Mesendoderm (in vitro differentiated cells): ENCODE results near the gene ADORA1.

ENCODE experiments used
- DNase-seq: peaks from one replicate; pipeline ENCODE4 v3.0.0; 2013
- H2AK5ac ChIP-seq: 2 replicates; pipeline ENCODE4 v1.6.1; 2013; ENCODE audit warnings: low read length, inconsistent platforms
- H2BK120ac ChIP-seq: 2 replicates; pipeline ENCODE4 v1.6.1; 2013; ENCODE audit warnings: low read depth, mild to moderate bottlenecking, low read length, moderate library complexity, mixed read lengths
- H2BK15ac ChIP-seq: replicated peaks from 2 replicates; pipeline ENCODE4 v1.6.1; 2013; ENCODE audit warnings: low read depth, mild to moderate bottlenecking, moderate library complexity
- H2BK5ac ChIP-seq: 2 replicates; pipeline ENCODE4 v1.6.1; 2013; ENCODE audit warnings: low read length, inconsistent platforms
- H3K18ac ChIP-seq: 2 replicates; pipeline ENCODE4 v1.6.1; 2013; ENCODE audit warnings: mild to moderate bottlenecking, low read length, mixed read lengths
- H3K23ac ChIP-seq: one replicate; pipeline ENCODE4 v1.6.1; 2013; ENCODE audit warnings: low read length
- H3K27ac ChIP-seq: 2 replicates; pipeline ENCODE4 v1.5.1; 2013; ENCODE audit warnings: low read depth, mild to moderate bottlenecking, inconsistent platforms, low read length, moderate library complexity
- H3K27me3 ChIP-seq: 2 replicates; pipeline ENCODE4 v1.6.1; 2013; ENCODE audit warnings: low read length, control low read depth, mild to moderate bottlenecking, inconsistent platforms; ENCODE audit not compliant: insufficient read depth, poor library complexity
- H3K36me3 ChIP-seq: 2 replicates; pipeline ENCODE4 v1.6.1; 2013; ENCODE audit warnings: low read length, inconsistent platforms; ENCODE audit not compliant: control insufficient read depth, insufficient read depth
- H3K4ac ChIP-seq: one replicate; pipeline ENCODE4 v1.6.1; 2013; ENCODE audit warnings: low read depth, mild to moderate bottlenecking, low read length, moderate library complexity
- H3K4me1 ChIP-seq: 2 replicates; pipeline ENCODE4 v1.6.1; 2013; ENCODE audit warnings: low read depth, low read length, inconsistent platforms; ENCODE audit not compliant: control insufficient read depth
- H3K4me2 ChIP-seq: 2 replicates; pipeline ENCODE4 v1.6.1; 2013; ENCODE audit warnings: low read length
- H3K4me3 ChIP-seq: 2 replicates; pipeline ENCODE4 v1.5.1; 2013; ENCODE audit warnings: mild to moderate bottlenecking, low read length
- H3K56ac ChIP-seq: one replicate; pipeline ENCODE4 v1.6.1; 2013; ENCODE audit warnings: low read length
- H3K79me1 ChIP-seq: 2 replicates; pipeline ENCODE4 v1.6.1; 2013; ENCODE audit warnings: low read length, inconsistent platforms
- H3K79me2 ChIP-seq: 2 replicates; pipeline ENCODE4 v1.6.1; 2013; ENCODE audit warnings: mild to moderate bottlenecking, low read length; ENCODE audit not compliant: control insufficient read depth, insufficient read depth
- H3K9ac ChIP-seq: 2 replicates; pipeline ENCODE4 v1.6.1; 2013; ENCODE audit warnings: low read length, inconsistent platforms
- H4K5ac ChIP-seq: one replicate; pipeline ENCODE4 v1.6.1; 2013; ENCODE audit warnings: low read length
- H4K8ac ChIP-seq: one replicate; pipeline ENCODE4 v1.6.1; 2013; ENCODE audit warnings: low read depth, mild to moderate bottlenecking, control low read depth, low read length, moderate library complexity
- WGBS: extraction: QIAGEN DNeasy Blood & Tissue Kit; methylation state at CpG from one replicate; pipeline ENCODE4 v1.1.7; 2013; ENCODE audit warnings: low lambda C conversion rate, missing lambda C conversion rate; ENCODE audit not compliant: insufficient coverage; ENCODE audit errors: extremely low coverage; 5-methylcytosine and 5-hydroxymethylcytosine counted together

The ADORA1 gene

DNA sequence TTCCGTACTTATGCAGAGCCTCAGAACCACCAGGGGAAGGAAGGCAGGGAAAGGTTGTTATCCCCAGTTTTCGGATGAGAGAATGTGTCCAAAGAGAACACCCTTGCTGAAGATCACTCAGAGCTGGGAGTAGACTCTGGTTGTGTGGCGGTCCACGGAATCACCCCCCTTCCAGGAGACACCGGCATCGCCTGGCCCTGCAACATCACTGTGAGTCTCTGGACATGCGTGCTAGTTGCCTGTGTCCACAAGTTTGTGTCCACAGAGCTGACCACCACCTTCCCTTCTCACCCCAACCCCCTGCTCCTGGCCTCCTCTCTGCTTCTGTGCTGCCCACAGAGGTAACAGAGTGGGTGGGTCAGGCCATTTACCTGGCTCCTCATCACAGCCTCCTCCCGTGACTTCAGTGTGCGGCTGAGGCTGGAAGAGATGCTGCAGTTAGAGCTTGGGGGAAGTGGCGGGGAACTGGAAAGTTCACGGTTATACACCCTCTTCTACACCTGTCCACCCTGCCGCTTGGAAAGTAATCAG lies 40.8 kb downstream of the ADORA1 start:
- Histone ChIP-seq H3K36me3 (no peaks in the 10 kb centered on the region), H3K4me2 (no peak overlapping the region), H3K79me1 (no peaks in the 10 kb centered on the region), H2BK120ac (no peak overlapping the region), H2BK5ac (no peak overlapping the region), H3K23ac (no peak overlapping the region), H3K18ac (no peak overlapping the region), H3K56ac (no peak overlapping the region), H3K27me3 (no peaks in the 10 kb centered on the region), H2BK15ac (no peak overlapping the region), H3K4me3 (no peak overlapping the region), H3K79me2 (no peaks in the 10 kb centered on the region), H3K27ac (no peak overlapping the region), H3K4me1 (peaks cover 2% of the 10 kb centered on the region), H4K8ac (no peak overlapping the region), H3K4ac (no peak overlapping the region), H2AK5ac (no peak overlapping the region), H4K5ac (no peak overlapping the region), H3K9ac (no peak overlapping the region)
- no CpG with 5 or more reads among the region's 12 CpGs for WGBS
- DNase-seq, result no peak

DNA sequence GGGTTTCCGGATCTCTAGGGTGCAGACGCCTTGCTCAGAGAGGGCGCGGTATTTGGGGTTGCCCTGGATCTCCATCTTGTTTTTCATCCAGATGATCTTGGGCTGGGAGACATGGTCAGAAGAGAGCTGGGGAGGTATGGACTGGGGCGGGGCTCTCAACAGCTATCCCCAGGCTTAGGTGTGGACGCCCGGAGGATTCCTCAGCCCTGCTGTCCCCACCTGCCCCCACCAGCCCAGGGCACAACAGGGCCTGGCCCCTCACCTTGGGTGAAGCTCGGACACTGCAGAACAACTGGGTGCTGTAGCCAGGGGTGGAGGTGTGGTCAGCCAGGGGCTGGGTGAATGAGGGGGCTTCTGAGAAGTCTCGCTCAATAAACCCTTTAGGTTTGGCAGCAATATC lies 41.5 kb downstream of the ADORA1 start:
- no peak overlapping the region for H4K8ac ChIP-seq
- no peak overlapping the region for H2AK5ac ChIP-seq
- no peak overlapping the region for H3K27ac ChIP-seq
- H3K4me3 ChIP-seq, result no peak overlapping the region
- H2BK15ac ChIP-seq, result no peak overlapping the region
- no peak for DNase-seq
- H3K9ac ChIP-seq, result no peak overlapping the region
- no peak overlapping the region for H3K23ac ChIP-seq
- no peak overlapping the region for H3K4me2 ChIP-seq
- no peaks in the 10 kb centered on the region for H3K36me3 ChIP-seq
- peaks cover 2% of the 10 kb centered on the region for H3K4me1 ChIP-seq
- H3K56ac ChIP-seq, result no peak overlapping the region
- H3K18ac ChIP-seq, result no peak overlapping the region
- no peaks in the 10 kb centered on the region for H3K79me2 ChIP-seq
- no peak overlapping the region for H3K4ac ChIP-seq
- no peak overlapping the region for H2BK5ac ChIP-seq
- H4K5ac ChIP-seq, result no peak overlapping the region
- no peaks in the 10 kb centered on the region for H3K79me1 ChIP-seq
- no peaks in the 10 kb centered on the region for H3K27me3 ChIP-seq
- WGBS, result no CpG with 5 or more reads among the region's 9 CpGs
- no peak overlapping the region for H2BK120ac ChIP-seq

DNA sequence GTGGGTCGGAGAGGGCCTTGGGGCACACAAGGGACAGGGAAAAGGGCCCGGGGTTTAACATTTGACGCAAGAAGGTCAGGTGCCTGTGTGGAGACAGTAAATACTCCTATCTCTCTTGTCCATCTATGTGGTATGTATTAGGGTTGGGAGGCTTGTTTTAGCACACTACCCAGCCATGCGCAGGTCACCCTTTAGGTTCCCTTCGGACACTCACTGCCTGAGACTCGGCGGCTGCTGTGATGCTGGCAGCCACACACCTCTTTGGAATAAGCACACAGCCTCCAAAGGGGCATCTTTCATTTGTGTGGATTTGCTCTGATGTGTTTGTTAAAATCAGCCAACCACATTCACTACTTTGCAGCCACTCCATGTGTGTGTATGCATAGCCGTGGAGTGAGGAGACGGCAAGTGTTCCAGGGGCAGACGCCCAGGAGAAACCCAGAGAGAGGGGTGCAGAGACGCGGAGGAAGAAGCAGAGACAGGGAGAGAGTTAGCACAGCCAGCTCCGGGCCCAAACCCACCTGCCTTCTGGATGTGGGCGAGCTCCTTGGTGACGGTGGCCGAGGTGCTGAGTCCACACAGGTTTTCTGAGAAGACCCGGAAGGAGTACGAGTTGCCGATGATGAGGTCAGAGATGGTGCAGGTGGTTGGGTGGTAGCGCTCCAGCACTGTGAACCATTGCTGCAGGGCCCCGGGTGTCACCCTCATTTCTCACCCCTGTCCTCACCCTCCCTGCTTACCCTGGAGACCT lies 42.4 kb downstream of the ADORA1 start:
- no peak overlapping the region for H3K56ac ChIP-seq
- H3K23ac ChIP-seq, result no peak overlapping the region
- no peak overlapping the region for H4K5ac ChIP-seq
- no peak overlapping the region for H3K27ac ChIP-seq
- H3K4ac ChIP-seq, result no peak overlapping the region
- no peak overlapping the region for H2BK5ac ChIP-seq
- no peaks in the 10 kb centered on the region for H3K36me3 ChIP-seq
- no peak overlapping the region for H3K18ac ChIP-seq
- H3K9ac ChIP-seq, result no peak overlapping the region
- no peak overlapping the region for H3K4me2 ChIP-seq
- H4K8ac ChIP-seq, result no peak overlapping the region
- H2BK120ac ChIP-seq, result no peak overlapping the region
- H3K79me1 ChIP-seq, result no peaks in the 10 kb centered on the region
- H3K27me3 ChIP-seq, result no peaks in the 10 kb centered on the region
- no peak overlapping the region for H2BK15ac ChIP-seq
- no peaks in the 10 kb centered on the region for H3K79me2 ChIP-seq
- H2AK5ac ChIP-seq, result no peak overlapping the region
- no peak overlapping the region for H3K4me3 ChIP-seq
- WGBS, result no CpG with 5 or more reads among the region's 21 CpGs
- H3K4me1 ChIP-seq, result peaks cover 2% of the 10 kb centered on the region
- DNase-seq, result no peak

DNA sequence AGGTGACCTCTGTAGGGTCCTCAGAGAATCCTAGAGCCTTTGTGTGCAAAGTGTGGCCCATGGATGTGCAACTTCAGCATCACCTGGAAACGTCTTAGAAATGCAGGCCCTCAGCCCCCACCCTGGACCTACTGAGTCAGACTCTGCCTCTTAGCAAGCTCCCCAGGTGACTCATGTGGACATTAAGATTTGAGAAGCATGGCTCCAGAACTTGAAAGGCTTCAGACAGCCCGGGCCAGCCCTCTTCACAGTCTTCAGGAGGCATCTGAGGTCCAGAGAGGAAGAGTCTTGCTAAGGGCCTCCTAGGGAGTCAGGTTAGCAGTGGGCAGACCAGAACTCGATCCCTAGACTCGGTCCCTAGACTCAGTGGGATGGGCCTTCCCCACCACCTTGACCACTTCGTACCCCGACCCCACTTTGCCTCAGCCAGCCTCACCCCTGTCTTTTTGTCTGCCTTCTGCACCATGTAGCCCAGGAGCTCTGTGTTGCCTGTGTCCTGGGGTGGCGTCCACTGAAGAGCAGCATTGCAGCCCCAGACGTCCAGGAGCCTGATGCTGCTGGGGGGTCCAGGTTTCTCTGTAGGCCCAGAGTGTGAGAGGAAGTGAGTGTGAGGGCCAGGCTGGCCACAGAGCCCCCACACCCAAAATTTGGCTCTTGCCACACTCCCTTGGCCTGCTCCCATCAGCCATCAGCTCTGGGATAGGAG lies 43.3 kb downstream of the ADORA1 start:
- Histone ChIP-seq H3K9ac (no peak overlapping the region), H3K4me3 (no peak overlapping the region), H3K56ac (no peak overlapping the region), H2BK120ac (no peak overlapping the region), H2BK5ac (peak overlapping the region; percentile 42), H3K27ac (no peak overlapping the region), H2BK15ac (no peak overlapping the region), H3K27me3 (no peaks in the 10 kb centered on the region), H4K8ac (no peak overlapping the region), H3K36me3 (no peaks in the 10 kb centered on the region), H3K79me2 (no peaks in the 10 kb centered on the region), H4K5ac (no peak overlapping the region), H3K18ac (no peak overlapping the region), H3K4me2 (no peak overlapping the region), H3K79me1 (no peaks in the 10 kb centered on the region), H3K4me1 (peaks cover 2% of the 10 kb centered on the region), H3K23ac (no peak overlapping the region), H3K4ac (no peak overlapping the region), H2AK5ac (no peak overlapping the region)
- DNase-seq, result no peak
- no CpG with 5 or more reads among the region's 8 CpGs for WGBS

DNA sequence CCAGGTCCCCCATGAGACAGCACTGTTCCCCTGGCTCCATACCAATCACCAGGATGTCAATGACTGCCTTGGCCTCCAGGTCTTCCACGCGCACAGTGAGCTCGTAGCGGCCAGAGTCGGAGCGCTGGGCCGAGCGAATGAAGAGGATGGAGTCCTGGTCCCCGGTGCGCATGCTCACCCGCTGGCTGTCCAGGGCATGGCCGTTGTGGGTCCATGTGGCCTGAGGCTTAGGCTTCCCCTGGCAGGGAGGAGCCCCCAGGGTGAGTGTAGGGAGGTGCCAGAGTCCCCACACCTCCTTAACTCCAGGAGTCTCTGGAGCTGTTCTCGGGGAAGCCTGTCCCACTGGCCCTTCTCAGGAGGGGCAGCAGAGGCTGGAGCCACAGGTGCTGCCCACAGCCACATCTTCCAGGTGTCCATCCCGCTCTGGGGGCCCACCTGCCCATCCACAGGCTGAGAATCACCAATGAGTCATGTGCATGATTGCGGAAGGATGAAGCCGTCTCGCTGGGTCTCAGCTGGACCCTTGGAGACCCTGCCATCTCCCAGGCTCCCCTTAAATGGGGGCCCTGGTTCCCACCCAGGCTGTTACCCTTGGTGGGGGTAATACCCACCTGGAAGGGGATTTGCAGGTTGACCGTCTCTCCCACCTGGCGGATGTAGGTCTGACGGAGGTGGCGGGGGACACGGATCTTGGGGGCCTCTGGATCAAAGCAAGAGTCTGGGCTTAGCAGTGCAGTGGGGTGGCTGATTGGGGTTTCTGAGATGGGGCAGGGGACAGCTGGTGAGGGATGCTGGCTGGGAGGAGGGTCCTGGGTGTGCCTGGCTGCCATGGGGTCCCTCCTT lies 44.0 kb downstream of the ADORA1 start:
- Histone ChIP-seq H3K9ac (no peak overlapping the region), H3K4me1 (peaks cover 2% of the 10 kb centered on the region), H3K23ac (no peak overlapping the region), H3K4ac (no peak overlapping the region), H4K5ac (no peak overlapping the region), H3K79me1 (no peaks in the 10 kb centered on the region), H3K27ac (no peak overlapping the region), H4K8ac (no peak overlapping the region), H2BK120ac (no peak overlapping the region), H3K56ac (no peak overlapping the region), H3K36me3 (no peaks in the 10 kb centered on the region), H2BK5ac (no peak overlapping the region), H3K4me2 (no peak overlapping the region), H3K18ac (no peak overlapping the region), H2BK15ac (no peak overlapping the region), H3K4me3 (no peak overlapping the region), H3K79me2 (no peaks in the 10 kb centered on the region), H3K27me3 (no peaks in the 10 kb centered on the region), H2AK5ac (no peak overlapping the region)
- WGBS, result no CpG with 5 or more reads among the region's 22 CpGs
- no peak for DNase-seq
